Stimulated activated naive CD8-positive, alpha-beta T cell treated with anti-CD3 and anti-CD28 coated beads, Interleukin-15, amount 100 ng/mL, for 72 hours (primary cell): ENCODE measurements around the gene ZNF581.

Source experiments
- ATAC-seq: fragments of 150-1000 bp; cut with Tn5 transposase; 2 replicates; pipeline ENCODE4 v1.10.0; 2021; ENCODE audit warnings: mild to moderate bottlenecking, moderate library complexity
- DNase-seq, 2 donors: peaks; one replicate each; pipeline ENCODE4 v3.0.0; 2021 to 2022
- H3K27ac Mint-ChIP-seq, 2 donors: one replicate each; pipeline ENCODE4 v1.8.0; 2022; ENCODE audit warnings: mild to moderate bottlenecking in 2 of 2, mixed read lengths in 2 of 2, moderate library complexity in 2 of 2
- H3K27me3 Mint-ChIP-seq: one replicate; pipeline ENCODE4 v1.8.0; 2022; ENCODE audit warnings: mixed read lengths
- H3K4me1 Mint-ChIP-seq: one replicate; pipeline ENCODE4 v1.8.0; 2022; ENCODE audit warnings: mild to moderate bottlenecking, mixed read lengths
- H3K4me3 Mint-ChIP-seq, 2 donors: one replicate each; pipeline ENCODE4 v1.8.0; 2022; ENCODE audit warnings: mild to moderate bottlenecking in 2 of 2, mixed read lengths in 2 of 2, moderate library complexity in 1 of 2
- H3K9me3 Mint-ChIP-seq, 2 donors: one replicate each; pipeline ENCODE4 v1.8.0; 2022; ENCODE audit warnings: mixed read lengths in 2 of 2

ZNF581 gene

DNA sequence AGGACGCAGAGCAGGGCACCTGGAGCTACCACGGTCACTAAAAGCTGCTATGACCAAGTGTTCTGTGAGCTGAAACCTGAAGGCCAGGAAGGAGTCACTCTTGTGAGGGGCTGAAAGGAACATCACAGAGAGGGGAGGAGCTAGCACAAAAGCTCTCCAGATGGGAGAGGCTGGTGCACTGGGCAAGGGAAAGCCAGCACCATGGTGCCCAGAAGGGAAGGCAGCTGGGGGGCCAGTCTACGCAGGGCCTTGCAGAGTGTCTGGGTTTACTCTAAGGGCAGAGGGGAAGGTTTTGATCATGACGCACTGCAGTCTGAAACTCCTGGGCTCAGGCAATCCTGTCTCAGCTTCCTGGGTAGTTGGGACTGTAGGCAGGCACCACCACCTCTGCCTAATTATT lies 6.7 kb upstream of the ZNF581 start:
- H3K4me3 Mint-ChIP-seq: peak overlapping the region; percentile 96 to 99
- H3K4me1 Mint-ChIP-seq: peaks cover 69% of the 10 kb centered on the region
- H3K9me3 Mint-ChIP-seq: peaks cover 0 to 6% of the 10 kb centered on the region in 2 donors
- no peak for DNase-seq
- H3K27me3 Mint-ChIP-seq: no peaks in the 10 kb centered on the region
- ATAC-seq: no peak
- peak overlapping the region; percentile 85 to 100 for H3K27ac Mint-ChIP-seq

DNA sequence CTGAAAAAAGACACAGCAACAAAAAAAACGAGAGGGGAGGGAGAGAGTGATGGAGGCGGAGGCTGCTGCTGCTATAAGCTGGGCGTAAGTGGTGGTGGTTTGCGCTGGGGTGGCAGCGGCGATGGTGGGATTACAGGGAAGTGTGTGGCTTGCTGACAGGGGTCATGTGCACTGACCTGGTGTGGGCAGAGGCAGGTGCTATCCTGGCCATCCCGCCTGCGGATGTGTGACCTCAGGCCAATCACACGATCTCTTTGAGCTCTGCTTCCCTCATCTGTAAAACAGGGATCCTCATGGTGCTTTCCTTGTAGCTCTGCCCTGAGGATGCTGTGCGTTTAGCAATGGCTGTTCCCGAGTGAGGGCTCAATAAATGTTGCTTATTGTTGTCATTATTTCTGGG lies 5.9 kb upstream of the ZNF581 start:
- H3K27me3 Mint-ChIP-seq: no peaks in the 10 kb centered on the region
- no peak for ATAC-seq
- peaks cover 61% of the 10 kb centered on the region for H3K4me1 Mint-ChIP-seq
- H3K9me3 Mint-ChIP-seq: peaks cover 0 to 6% of the 10 kb centered on the region in 2 donors
- DNase-seq: no peak
- peak overlapping the region; percentile 18 to 99 for H3K4me3 Mint-ChIP-seq
- H3K27ac Mint-ChIP-seq: peak overlapping the region in 1 of 2 donors; percentile 55

DNA sequence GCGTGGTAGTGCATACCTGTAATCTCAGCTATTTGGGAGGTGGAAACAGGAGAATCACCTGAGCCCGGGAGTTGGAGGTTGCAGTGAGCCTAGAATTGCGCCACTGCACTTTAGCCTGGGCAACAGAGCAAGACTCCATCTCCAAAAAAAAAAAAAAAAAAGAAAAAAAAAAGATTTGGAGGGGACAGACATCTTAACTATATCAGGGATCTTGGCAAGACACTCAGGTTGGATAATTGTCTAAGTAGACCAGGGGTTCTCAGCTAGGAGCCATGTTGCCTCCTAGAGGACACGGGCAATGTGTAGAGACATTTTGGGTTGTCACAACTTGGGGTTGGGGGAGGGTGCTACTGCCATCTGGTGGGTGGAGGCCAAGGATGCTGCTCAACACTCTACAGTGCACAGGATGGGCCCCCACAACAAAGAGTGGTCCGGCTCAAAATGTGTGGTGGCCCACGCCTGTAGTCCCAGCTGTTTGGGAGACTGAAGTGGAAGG lies 4.5 kb upstream of the ZNF581 start:
- Mint-ChIP-seq H3K4me1 (peaks cover 70% of the 10 kb centered on the region), H3K27me3 (no peaks in the 10 kb centered on the region), H3K9me3 (peaks cover 0 to 6% of the 10 kb centered on the region in 2 donors), H3K27ac (no peak overlapping the region), H3K4me3 (peak overlapping the region; percentile 59 to 64)
- DNase-seq (peak; percentile 62 to 76), ATAC-seq (no peak)

DNA sequence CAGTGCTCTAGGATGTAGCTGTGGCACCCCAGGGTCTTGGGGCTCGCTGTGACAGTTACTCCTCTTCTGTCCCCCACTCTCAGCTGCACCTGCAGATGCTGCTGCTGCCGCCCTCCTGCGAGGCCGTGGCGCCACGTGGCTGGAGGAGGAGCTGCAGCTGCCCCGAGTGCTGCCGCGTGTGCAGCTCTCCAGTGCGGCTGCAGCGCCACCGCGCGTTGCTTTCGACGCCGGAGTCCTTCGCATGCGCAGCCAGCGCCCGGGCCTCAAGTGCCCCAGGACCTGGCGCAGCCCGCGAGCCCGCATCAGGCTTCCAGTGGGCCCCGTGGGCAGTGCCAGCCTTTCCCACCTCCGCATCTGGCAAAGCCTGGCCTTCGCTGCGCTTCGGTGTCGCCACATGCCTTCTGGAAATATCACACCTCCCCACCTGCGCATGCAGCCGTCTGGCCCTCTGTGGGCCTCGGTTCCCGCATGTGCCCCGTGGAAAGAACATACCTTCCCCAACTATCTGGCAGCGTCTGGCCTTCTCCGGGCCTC lies 3.3 kb upstream of the ZNF581 start:
- ATAC-seq: peak; percentile 37
- Mint-ChIP-seq H3K27me3 (no peaks in the 10 kb centered on the region), H3K27ac (peak overlapping the region; percentile 81 to 87), H3K4me3 (peak overlapping the region; percentile 79 to 96), H3K9me3 (peaks cover 0 to 6% of the 10 kb centered on the region in 2 donors), H3K4me1 (peaks cover 70% of the 10 kb centered on the region)
- peak; percentile 80 to 82 for DNase-seq

DNA sequence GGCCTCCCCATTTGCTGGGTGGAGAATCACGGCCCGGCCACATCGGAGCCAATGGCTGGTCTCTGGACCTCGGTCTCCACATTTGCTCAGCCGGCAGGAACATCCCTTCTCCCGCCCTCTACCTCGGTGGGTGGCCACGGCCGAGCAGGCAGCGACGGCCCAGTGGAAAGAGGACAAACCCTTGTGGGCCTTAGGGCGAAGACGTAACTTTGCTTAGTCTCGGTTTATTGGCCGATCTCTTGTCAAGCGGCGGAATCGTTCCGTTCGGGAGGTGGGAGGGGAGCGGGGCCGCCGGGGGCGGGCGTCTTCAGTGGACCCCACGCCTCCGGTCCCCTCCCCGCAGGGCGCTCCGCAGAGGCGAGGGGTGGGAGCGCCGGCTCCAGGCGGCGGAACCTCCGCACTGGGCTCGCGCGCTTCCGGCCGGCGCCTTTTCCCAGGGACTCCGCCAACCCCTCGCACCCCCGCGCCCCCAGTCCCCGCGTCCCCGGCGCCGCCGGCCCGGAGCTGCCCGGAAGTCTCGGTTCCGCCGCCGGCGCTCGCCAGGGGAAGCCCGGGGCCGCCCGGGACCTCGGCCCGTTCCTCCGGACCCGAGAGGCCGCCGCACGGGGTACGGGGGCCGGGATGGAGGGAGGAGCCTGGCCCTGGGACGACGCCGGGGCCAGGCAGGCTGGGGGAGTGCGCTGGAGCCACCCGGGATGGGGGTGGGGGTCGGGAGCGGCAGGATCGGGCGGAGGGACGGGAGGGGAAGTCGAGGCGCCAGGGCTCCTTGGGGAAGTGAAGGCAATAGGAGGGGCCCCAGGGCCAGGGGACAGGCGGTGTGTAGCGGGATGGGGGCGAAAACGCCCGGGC lies 2.6 kb upstream of the ZNF581 start, which contains the start of gene ZNF580:
ZNF580 (plus strand) TSS at position 426 of the 849 bp plus-strand sequence. CDS start 1,507 bp downstream, outside the sequence.
- Mint-ChIP-seq H3K4me1 (peaks cover 70% of the 10 kb centered on the region), H3K9me3 (peaks cover 0 to 6% of the 10 kb centered on the region in 2 donors), H3K4me3 (peak within 1 kb of the TSS; percentile 96 to 98), H3K27ac (peak within 1 kb of the TSS; percentile 94 to 96), H3K27me3 (no peaks in the 10 kb centered on the region)
- DNase-seq (peak; percentile 74 to 75), ATAC-seq (peak; percentile 53)

DNA sequence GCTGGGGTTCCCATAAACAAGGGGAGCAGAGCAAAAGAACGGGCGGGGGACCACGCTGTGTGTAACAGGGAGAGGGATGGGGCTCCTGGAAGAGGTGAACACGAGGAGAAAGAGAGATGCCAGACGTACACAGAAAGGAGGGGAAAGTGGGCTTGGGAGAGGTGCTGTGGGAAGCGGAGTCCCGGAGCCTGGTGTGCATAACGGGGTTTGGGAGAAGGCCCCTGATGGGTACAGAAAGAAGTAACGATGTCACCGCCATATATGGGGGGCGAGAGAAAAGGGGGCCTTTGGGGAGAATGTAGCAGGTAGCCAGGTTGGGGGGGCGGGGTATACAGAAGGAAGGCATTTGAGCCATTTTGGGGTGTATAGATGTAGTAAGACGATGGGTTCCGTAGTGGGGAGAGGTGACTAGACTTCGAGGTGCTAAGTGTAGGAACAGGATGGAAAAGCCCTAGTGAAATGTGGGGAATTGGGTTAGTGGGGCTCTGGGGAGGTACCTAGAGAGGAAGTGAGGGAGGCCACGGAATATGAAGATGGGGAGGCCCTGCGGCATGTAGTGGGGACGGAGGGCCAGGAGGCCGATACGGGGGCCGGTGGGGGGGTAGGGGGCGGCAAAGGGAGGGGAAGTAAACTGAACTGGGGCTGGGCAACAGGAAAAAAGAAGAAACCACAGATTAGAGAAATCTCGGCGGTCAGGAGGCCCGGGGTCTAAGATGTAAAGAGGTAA lies 1.9 kb upstream of the ZNF581 start:
- H3K27me3 Mint-ChIP-seq: no peaks in the 10 kb centered on the region
- H3K27ac Mint-ChIP-seq: peak overlapping the region; percentile 94 to 96
- peaks cover 70% of the 10 kb centered on the region for H3K4me1 Mint-ChIP-seq
- ATAC-seq (peak; percentile 19), DNase-seq (peak; percentile 47 to 55)
- H3K9me3 Mint-ChIP-seq: peaks cover 0 to 6% of the 10 kb centered on the region in 2 donors
- H3K4me3 Mint-ChIP-seq: peak overlapping the region; percentile 96 to 98

DNA sequence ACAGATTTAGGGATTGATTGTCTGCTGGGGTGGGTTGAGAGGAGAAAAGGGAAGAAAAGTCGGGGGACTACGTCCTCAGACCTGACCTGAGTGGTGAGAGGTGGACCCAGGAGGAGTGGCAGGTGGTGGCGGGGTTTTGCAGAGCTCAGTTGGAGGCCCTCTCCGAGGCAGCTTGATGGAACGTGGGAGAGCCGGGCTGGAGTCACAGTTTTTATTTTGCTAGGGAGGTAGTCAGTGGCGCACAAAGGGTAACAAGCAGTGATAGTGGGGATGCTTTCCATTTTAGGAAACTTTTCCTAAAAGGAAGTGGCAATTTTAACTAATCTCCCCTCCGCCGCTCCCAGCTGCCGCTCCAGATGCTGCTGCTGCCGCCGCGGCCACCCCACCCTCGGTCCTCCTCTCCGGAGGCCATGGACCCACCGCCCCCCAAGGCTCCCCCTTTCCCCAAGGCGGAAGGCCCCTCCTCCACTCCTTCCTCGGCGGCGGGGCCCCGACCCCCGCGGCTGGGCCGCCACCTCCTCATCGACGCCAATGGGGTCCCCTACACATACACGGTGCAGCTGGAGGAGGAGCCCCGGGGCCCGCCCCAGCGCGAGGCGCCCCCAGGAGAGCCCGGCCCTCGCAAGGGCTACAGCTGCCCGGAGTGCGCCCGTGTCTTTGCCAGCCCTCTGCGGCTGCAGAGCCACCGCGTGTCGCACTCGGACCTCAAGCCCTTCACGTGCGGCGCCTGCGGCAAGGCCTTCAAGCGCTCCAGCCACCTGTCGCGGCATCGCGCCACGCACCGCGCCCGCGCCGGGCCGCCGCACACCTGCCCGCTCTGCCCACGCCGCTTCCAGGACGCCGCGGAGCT lies 1.1 kb upstream of the ZNF581 start:
- Mint-ChIP-seq H3K4me3 (peak overlapping the region; percentile 96 to 98), H3K9me3 (peaks cover 0 to 6% of the 10 kb centered on the region in 2 donors), H3K27ac (peak overlapping the region; percentile 95 to 97), H3K4me1 (peaks cover 70% of the 10 kb centered on the region), H3K27me3 (no peaks in the 10 kb centered on the region)
- DNase-seq: peak in 1 of 2 donors; percentile 56
- peak; percentile 18 for ATAC-seq

DNA sequence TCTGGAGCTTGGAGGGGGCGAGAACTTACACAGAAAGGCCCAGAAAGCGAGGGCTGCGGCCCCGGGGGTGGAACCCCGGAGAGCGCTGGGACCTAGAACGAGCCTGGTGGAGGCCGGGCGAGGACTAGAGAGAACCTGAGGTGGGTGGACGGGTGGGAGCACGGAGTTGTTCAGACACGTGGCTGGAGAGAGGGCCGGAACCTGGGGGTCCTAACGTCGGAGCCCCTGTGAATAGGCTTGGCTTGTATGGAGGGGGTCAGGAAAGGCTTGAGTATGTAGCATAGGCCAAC lies 383 bp downstream of the ZNF581 start:
- no peak for DNase-seq

DNA sequence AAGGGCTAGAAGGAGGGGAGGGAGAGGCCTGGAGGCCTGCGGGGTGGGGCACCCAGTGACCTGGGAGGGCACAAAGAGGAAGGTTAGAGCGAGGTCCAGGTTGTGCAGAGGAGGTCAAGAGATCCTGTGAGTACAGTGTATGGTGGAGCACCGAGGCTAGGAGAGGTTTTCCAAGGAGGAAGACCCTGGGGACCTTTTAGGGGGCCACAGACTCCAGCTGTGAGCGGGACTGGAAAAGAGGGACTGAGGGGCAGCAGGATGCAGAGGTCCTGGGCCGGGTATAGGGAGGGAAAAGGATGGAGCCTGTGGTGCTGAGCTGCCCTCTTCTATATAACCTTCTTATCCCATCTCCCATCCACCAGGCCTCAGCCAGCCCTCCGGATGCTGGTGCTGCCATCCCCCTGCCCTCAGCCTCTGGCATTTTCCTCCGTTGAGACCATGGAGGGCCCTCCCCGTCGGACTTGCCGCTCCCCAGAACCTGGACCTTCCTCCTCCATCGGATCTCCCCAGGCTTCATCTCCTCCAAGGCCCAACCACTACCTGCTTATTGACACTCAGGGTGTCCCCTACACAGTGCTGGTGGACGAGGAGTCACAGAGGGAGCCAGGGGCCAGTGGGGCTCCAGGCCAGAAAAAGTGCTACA lies 863 bp downstream of the ZNF581 start:
- peaks cover 71% of the 10 kb centered on the region for H3K4me1 Mint-ChIP-seq

More for the DNA sequence above, 383 bp downstream of the ZNF581 start:
- Mint-ChIP-seq H3K9me3 (no peaks in the 10 kb centered on the region), H3K27ac (peak overlapping the region; percentile 95 to 98), H3K4me3 (peak overlapping the region; percentile 96 to 98), H3K27me3 (no peaks in the 10 kb centered on the region), H3K4me1 (peaks cover 71% of the 10 kb centered on the region)
- ATAC-seq: peak; percentile 0

DNA sequence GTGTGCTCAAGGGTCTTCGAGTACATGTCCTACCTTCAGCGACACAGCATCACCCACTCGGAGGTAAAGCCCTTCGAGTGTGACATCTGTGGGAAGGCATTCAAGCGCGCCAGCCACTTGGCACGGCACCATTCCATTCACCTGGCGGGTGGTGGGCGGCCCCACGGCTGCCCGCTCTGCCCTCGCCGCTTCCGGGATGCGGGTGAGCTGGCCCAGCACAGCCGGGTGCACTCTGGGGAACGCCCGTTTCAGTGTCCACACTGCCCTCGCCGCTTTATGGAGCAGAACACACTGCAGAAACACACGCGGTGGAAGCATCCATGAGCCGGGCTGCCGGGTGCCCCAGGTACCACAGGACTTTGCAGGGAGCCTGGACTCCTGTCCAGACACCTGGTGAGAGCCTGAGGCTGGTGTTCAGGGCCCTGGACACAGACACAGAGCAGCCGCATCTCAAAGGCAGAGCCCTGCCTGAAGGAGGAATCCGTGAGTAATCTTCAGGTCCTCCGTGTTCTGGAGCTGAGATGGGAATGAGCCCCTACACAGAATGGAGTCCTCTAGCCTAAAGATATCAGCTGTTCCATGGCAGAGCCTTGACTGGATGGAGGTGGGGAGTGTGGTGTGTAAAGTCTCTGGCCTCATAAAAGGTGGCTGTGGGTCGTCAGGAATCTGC lies 1.5 kb downstream of the ZNF581 start:
- Mint-ChIP-seq H3K27me3 (no peaks in the 10 kb centered on the region), H3K4me1 (peaks cover 72% of the 10 kb centered on the region), H3K4me3 (peak overlapping the region; percentile 96 to 98), H3K9me3 (no peaks in the 10 kb centered on the region), H3K27ac (peak overlapping the region; percentile 69 to 89)
- no peak for DNase-seq
- no peak for ATAC-seq

More for the DNA sequence above, 863 bp downstream of the ZNF581 start:
- DNase-seq (no peak), ATAC-seq (no peak)
- H3K4me3 Mint-ChIP-seq: peak overlapping the region; percentile 96 to 98
- no peaks in the 10 kb centered on the region for H3K9me3 Mint-ChIP-seq
- H3K27me3 Mint-ChIP-seq: no peaks in the 10 kb centered on the region
- H3K27ac Mint-ChIP-seq: peak overlapping the region; percentile 95 to 98

DNA sequence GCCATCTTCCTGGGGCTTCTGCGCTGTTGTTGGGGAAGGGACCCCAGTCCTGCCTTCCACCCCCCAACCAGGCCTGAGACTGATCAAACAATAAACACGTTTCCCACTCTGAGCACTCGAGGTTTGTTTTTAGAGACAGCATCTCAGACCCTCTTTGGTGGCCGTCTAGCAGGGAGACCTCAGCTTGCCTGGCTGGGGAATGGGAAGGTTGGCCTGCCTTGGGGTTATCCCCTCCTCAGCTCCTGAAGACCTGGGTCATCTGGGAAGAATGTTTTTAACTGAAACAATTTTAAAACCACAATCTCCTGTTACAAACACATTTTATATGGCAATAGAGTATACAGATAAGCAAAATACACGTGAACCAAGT lies 2.0 kb downstream of the ZNF581 start:
- no peaks in the 10 kb centered on the region for H3K9me3 Mint-ChIP-seq
- DNase-seq: no peak
- ATAC-seq: no peak
- peak overlapping the region in 1 of 2 donors; percentile 13 for H3K27ac Mint-ChIP-seq
- H3K27me3 Mint-ChIP-seq: no peaks in the 10 kb centered on the region
- peaks cover 72% of the 10 kb centered on the region for H3K4me1 Mint-ChIP-seq
- peak overlapping the region; percentile 60 to 96 for H3K4me3 Mint-ChIP-seq

DNA sequence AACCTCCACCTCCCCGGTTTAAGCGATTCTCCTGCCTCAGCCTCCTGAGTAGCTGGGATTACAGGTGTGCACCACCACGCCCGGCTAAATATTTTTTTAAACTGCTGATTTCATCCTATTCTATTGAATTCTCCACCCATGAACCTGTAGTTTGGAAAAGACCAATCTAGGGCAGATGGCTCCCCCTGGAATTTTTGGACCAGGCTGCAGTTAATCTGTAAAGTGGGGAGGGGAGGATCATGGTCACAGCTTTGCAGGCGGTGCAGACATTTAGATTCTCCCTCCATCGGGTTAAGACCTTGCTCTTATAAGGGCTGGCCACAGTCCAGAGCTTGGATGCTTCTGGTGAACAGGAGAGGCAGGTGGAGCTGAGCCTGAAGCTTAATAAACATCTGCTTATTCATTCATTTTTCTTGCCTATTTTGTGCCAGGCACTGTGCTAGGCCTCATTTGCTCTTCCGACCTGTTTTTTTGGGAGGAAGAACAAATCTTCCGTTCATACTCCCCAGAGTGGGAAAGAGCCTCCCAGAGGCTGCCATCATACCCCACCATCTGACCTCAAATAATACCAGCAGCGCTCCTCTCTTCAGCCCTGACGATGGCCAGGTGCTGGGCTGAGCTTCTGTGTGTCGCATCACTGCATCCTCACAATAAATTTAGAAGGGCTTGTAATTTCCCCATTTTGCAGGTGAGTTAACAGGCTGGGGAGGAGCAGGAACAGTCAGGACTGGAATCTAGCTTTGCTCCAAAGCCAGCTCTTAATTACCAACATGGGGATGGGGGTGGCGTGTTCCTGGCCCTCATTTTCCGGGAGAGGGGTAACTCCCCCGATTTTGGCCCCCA lies 3.7 kb downstream of the ZNF581 start:
- H3K9me3 Mint-ChIP-seq: no peaks in the 10 kb centered on the region
- peaks cover 79% of the 10 kb centered on the region for H3K4me1 Mint-ChIP-seq
- peak overlapping the region; percentile 92 to 96 for H3K4me3 Mint-ChIP-seq
- DNase-seq (no peak), ATAC-seq (no peak)
- peak overlapping the region; percentile 27 to 90 for H3K27ac Mint-ChIP-seq
- no peaks in the 10 kb centered on the region for H3K27me3 Mint-ChIP-seq
